Measurements from ENCODE around the gene POGK.
"Not testable (repeated sequence)": the region's sequence is repeated elsewhere in the genome, so short reads cannot be mapped to it uniquely, and the experiment has no call there.

The POGK gene

DNA sequence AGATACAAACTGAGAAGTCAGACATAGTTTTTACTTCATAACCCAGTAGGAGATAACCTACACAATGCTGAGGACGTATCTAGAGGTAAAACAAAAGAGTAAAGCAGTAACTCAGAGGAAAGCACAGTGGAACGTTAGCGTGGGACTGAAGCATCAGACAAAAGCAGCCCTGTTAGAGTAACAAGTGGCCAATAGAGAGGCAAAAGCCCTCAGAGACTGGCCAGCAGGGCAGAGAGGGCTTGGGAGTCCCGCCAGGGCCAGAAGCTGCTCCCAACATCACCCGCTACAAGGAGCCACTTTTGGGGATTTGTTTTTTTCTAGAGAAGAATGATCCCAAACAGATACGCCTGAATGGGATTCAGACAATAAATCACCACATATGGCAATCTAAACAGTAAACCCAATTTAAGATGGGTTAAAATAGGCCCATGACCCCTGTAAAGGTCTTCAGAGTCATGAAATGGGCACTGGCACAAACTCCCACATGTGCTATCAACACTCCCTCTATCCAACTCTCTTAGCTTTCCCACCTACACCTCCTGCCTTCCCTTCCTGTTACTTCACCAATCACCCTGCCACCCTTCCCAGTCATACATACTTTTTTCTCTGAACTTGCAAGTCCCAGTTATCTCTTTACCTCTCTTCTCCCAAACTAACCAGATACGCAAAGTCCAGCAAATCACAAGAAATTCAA lies 19.6 kb downstream of the POGK start:
- DNase-seq = no peak

DNA sequence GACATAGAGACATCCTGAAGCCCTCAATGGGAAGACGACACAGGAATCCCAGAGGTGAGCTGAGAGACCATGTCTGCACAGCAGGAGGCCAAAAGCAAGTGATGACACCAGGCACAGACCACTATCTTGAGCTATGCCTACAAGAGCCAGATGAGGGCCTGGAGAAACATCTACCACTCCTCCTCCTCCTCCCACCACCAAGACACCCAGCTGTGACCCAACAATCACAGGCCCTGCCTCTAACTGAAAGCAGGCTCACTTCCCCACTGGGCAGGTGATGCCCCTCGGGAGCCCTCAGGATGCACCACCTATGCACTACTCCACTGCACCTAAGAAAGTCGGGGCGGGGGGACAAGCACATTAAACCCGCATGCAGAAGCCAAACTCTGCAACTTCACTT lies 20.3 kb downstream of the POGK start:
- no peak for DNase-seq

DNA sequence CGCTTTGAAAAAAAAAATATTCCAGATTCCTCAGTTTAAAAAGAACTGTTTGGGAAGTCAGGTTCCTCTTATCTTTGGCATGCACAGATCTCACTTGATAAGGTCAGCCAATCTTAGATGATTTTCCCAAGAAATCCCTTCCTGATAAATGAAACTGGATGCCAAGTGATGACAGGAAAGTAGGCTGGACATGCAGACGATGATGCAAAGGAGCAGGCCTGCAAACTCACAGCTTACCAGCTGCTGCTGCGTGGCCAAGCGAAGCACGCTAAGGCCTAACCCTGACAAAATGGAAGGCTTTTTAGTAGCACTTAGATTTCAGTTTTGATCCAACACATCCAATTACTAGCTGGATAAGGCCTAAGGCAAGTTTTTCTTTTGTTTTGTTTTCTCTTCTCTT lies 26.7 kb downstream of the POGK start:
- DNase-seq = peak; percentile 35

DNA sequence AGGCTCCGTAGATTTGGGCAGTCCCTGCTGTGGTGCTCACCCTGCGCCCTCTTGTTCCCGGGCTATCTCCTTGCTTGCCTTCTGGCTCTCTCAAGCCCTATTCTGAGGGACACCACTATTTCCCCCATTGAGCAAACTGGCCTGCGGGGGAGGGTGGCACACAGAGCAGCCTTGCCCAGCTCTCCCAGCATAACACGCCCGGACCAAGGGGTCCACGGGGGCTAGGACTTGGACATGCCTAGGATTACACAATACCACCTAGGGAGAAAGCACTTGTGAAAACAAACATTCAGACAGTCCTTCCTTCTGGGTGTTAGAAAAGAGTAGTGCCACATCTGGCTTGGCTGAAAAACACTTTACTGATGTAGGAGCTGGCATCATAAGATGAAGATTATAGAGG lies 29.4 kb downstream of the POGK start:
- no peak for DNase-seq

DNA sequence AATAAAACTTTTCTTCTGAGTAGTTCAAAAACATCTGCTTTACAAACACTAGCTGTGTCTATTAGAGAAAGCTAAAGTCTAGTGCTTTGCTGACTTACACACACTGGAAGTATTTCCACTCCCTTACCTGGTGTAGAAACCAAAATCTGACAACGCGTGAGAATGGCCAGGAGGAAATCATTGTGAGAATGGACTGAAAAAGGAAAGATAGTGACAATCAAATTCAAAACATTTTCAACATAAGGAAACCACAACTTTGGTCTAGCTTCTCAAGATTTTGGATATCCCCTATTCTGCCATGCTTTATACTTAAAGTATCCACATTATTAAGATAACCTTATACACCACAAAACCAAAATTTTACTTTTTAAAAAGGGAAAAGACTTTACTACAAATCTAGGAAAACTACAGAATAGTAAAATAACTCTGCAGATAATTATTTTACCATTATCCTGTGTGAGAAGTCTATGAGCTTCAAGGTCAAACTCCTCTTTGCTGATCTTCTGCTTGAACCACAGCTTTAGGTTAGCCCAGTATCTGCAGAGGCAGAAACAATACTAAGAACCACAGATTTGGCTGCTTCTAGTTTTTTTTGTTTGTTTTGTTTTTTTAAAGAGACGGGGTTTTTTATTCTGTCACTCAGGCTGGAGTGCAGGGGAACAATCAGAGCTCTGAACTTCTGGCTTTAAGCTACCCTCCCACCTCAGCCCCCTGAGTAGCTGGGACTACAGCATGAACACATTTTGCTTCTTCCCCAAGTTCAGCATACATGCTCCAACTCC lies 30.2 kb downstream of the POGK start:
- DNase-seq = no peak

DNA sequence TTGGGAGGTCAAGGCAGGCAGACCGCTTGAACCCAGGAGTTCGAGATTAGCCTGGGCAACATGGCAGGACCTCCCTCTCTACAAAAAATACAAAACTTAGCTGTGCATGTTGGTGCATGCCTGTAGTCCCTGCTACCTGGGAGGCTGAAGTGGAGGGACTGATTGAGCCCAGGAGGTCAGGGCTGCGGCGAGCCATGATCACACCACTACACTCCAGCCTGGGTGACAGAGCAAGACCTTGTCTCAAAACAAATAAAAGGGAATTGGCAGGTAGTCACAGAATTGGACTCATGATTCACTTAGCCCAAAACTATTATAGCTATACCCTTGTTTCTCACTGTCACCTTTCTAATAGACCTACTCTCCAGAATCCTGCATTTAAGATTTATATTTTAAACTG lies 31.3 kb downstream of the POGK start:
- DNase-seq = no peak

DNA sequence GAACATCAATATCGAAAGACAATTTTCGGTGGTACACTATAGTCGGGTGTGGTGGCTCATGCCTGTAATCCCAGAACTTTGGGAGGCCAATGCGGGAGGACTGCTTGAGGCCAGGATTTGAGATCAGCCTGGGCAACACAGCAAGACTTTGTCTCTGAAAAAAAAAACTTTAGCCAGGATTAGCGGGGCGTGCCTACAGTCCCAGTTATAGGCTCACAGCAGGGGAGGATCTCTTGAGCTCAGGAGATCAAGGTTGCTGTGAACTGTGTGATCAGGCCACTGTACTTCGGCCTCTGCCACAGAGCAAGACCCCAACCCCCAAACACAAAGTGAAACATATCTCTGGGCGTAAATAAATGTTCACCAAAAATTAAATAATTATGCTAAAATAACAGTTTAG lies 35.2 kb downstream of the POGK start:
- no peak for DNase-seq

DNA sequence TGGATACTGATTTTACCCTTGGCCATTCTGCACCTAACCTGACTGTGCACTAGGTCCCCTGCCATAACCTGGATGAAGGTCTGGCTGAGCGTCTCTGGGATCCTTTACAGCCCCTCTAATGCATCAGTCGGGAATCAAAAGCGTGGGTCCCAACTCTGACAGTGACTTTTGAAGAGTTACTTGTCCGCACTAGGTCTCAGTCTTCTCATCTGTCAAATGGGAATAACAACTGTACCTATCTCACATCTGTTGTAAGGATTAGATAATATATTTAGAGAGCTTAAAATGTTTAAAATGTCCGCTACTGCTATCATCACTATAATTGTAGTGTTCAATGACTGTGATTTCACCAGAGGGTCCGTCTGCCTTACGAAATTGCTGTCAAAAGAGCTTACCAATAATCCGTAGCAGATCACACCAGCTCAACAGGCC lies 36.0 kb downstream of the POGK start:
- DNase-seq = no peak

DNA sequence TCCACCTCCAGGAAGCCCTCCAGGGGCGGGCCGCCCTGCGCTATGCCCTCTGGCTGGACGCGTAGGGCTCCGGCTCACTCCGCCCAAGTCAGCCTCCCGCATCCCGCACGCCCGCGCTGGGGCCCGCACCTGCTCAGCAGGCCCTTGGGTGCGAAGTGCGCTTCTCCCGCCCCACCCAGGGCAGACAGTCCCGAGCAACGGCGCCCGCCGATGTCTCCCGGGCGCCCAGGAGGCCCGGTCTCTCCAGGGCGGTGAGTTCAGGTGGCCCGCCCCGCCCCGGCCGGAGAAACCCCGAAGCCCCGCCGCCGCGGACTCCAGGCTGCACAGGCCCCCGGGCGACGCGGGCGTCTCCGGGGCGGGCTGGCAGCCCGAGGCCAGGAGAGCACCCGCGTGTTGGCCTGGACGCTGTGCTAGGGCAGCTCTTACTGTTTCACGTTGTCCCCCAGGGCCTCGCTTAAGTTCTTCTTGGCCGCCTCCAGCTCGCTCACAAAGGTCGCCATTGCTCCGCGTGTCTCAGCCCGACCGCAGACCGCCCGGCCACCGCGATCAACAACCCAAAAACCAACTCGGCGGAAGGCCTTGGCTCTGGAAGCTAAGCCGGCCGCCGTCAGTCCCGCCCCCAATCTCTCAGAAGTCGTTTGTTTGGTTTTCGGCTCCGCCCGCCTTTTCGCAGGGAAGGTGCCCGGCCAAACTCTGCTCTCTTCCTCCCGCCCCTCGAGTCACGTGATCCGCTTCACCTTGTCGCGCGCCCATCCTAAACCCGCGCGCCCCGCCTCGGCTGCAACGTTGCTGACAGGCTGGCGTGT lies 36.7 kb downstream of the POGK start, which contains the start of gene TADA1:
TSS of gene TADA1 (minus strand) at position 531 of the 806 bp plus-strand sequence. CDS start at position 500, 31 bp downstream.
- DNase-seq = peak; percentile 100

DNA sequence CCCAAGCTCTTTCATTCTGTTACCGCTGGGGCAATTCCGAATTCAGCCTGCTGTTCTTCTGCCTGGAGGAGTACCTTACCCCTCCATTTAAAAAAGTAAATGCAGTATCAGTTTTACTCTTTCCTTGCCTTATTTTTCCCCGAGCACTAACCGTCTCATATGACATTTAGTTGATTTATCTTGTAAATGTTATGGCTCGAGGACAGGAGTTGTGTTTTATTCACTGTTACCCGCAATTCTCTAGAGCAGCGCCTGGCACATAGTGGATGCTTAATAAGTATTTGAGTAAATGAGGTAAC lies 37.2 kb downstream of the POGK start:
- no peak for DNase-seq

DNA sequence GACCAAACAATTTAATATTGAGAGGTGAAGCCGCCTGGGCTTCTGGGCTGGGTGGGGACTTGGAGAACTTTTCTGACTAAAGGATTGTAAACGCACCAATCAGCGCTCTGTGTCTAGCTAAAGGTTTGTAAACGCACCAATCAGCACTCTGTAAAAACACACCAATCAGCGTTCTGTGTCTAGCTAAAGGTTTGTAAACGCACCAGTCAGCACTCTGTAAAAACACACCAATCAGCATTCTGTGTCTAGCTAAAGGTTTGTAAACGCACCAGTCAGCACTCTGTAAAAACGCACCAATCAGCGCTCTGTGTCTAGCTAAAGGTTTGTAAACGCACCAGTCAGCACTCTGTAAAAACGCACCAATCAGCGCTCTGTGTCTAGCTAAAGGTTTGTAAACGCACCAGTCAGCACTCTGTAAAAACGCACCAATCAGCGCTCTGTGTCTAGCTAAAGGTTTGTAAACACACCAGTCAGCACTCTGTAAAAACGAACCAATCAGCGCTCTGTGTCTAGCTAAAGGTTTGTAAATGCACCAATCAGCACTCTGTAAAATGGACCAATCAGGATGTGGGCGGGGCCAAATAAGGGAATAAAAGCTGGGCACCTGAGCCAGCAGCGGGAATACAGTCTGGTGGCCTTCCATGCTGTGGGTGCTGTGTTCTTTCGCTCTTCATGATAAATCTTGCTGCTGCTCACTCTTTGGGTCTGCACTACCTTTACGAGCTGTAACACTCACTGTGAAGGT lies 39.1 kb downstream of the POGK start:
- DNase-seq = not testable (repeated sequence)

DNA sequence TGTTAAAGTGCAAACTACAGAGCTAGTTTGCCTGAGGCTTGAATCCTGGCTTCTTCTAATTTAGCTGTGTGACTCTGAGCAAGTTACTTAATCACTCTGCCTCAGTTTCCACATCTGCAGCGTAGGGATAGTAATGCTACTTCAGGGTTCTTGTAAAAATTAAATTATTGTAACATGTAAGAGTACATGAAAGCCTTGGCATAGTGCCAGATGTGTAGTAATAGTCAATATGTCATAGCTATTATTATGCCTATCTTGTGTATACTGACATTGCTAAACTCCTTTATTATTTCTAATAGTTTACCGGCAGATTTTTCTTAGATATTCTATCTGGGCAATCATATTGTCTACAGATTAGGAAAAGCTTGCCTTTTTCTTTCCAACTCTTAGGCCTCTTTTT lies 43.6 kb downstream of the POGK start:
- no peak for DNase-seq

DNA sequence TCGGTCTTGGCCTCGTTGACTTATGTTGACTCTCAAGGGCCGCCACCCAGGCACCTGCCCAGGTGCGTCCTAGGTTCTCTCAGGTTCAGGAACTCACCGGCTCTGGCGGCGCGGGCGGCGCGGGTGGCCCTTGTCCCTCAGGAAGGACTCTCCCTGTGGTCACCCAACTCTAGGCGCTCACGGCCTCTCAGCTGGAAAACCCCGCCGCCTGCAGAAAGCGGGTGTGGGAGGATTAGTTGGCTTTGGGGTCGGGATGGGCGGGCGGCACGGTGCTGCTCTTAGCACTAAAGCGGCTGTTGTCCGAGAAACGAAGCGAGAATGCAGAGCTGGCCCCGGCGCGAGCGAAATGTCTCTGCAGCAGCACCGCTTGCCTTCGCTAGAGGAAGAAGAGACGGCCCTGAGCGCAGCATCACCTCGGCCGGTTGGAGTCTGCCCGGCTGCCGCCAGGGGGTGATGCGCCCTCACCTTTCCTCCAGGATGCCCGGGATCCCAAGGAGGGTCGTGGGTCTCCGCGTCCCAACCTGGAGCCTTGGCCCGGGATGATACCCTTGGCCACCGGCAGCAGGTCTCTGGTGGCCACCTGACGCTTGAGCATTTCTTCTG lies 44.9 kb downstream of the POGK start:
- peak; percentile 65 for DNase-seq

DNA sequence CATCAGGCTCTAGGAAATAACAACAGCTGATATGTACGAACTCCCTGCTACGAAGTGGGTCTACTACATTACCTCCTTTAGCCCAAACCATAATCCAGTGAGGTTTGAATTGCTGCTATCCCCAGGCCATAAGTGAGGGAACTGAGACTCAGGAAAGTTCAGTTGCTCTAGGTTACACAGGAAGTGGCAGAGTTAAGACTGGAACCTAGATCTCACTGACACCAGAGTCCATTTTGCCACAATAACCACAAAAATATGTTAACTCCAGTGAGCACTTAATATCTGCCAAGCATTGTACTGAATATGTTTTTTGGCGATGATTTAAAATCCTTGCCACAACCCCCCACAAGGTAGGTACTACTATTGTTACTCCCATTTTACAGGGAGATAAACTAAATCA lies 45.7 kb downstream of the POGK start:
- DNase-seq = peak; percentile 22

DNA sequence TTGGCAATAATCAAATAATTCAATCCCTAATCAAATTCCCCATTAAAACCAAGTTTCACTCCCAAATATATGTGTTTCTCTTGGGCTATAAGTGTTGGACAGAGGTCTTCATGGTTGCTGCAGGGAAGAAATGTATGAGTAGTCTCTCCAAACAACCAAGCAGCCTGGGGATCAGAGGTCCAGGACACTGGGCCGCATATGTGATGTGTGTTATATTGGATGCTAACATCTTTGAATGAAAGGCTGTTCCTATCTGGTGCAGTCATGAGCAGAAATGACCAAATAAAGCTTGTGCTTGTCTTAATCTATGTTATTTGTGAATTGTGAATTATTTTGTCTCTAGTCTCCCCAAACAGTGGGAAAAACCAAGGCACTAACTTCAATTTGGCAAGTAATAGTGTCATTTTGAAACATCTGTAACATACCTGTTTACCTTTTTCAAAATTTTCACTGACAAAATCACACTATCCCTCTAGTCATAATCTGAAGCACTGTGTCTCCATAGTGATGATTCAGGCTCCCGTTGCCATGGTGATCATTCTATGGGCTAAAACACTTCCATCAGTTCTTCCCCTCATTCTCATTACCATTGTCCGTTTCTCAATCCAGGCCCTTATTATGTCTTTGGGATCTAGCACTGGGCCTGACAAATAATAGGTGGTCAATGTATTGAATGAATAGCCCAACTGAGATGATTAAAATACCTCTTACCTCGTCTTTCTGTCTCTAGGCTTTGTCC lies 49.3 kb downstream of the POGK start:
- DNase-seq = no peak

DNA sequence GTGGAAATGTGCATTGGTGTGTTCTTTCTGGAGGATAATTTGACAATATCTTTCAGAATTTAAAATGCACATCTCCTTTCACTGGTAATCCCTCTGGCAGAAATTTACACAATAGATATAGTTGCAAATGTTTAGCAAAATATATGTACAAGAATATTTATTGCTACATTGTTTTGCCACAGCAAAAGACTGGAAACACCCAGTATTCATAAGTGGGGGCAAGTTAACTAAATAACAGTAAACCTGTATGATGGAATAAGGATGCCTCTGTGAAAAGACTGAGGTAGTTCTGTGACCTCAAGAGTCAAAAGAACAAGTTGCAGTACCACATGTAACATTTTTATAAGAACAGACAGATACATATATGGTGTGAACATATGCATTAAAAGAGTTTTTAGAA lies 50.5 kb downstream of the POGK start:
- DNase-seq = no peak

DNA sequence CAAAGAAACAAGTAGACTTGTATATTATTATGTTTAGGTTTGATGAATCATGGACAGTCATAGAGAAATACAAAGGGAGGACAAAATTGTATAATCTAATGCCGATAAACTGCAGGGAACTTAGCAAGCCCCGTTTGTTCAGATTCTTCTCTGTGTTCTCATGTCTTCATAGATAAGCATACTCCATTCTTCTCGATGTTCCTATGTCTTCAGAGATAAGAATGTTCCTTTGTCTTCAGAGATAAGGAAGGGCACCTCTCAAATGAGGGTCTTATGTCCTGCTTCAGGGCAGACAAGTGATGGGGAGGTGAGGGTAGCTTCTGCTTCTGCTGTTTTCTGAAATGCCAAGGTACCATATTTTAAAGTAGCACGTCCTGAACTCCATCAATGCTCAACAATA lies 56.5 kb downstream of the POGK start:
- DNase-seq = no peak

DNA sequence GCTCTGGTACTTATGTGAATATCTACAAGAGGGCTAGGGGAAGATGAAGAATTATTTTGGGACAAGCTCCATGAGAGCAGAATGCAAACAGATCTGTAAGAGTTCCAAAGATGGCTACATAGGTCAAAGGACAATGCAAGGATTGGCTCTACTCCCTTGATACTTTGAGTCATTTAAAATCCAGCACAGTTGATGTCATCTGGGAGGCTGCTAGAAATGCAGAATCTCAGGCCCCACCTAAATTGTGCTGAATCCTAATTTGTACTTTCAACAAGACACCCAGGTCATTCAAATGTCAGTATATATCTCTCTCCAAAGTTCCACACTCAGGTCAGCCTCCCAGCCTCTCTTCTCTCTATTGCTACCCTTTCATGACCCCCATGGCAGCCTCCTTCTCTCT lies 60.5 kb downstream of the POGK start:
- DNase-seq = no peak

DNA sequence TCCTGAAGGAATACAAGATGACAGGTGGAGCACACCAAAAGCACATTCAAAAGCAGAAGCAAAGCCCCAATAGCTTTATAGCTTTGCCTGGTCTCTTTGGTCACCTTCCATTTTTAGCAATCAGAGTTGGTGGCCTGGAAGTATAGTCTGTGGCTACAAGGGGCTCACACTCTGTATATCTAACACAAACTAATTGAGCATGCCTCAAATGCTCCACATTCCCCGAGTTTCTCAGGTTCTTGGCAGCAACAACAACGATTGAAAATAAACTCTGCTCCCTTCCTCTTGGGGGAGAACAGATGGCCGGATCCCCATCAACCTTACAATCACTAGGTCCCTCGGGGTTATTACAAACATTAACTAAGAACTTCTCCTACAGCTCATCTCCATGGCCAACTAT lies 61.7 kb downstream of the POGK start:
- DNase-seq = no peak

DNA sequence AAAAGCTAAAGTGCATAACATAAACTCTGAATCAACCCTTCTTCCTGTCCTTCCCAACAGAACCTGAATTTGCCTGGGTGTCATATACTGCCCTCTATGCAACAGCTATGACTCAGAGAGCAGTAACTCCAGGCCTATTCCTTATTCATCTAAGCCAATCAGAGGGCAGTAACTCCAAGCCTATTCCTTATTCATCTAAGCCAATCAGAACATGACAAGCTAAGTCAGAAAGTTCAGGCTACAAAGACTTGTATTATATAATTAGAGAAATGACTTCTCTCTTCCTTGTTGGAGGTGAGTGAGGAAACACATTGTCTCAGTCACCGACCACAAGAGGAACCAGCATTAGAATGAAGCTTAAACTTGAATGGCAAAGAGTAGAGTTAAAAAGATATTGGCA lies 63.0 kb downstream of the POGK start:
- peak; percentile 40 for DNase-seq

DNA sequence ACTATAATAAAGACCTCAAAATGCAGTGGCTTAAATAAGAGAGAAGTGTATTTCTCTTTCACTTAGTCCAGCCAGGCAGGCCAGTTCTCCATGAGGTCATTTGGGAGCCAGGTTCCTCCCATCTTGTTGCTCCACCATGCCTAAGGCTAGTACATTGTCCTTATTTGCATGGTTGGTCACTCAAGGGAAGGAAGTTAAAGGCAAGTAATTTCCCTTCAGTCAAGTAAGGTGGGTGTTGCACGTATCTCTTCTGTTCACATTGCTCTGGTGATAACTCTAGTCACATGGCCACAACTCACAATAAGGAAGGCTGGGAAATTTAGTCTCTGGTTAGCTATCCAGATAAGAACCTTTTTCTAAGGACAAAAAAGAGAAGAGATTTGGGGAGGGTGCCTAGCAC lies 64.0 kb downstream of the POGK start:
- peak; percentile 40 for DNase-seq

DNA sequence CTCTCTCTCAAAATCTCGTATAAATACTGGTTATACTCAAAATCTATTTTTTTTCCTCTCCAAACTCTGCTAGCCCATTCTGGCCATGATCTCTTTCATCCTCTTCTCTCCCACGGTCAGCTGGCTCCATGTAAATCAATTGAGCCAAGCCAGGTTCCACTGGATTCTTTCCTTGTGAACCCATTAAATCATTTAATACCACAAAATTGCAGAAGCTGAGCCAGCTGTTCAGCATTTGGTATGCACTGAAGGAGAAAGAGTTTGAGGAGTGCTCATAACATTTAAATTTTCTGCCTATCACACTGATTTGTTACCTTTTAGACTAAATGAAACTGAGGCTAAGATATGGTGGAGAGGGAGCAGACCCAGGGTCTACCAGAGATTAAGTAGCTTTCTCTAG lies 65.9 kb downstream of the POGK start:
- DNase-seq = no peak

Data from hematopoietic multipotent progenitor cell treated with erythropoietin and hydrocortisone succinate and interleukin-3 and kit ligand, for 6 days (in vitro differentiated cells).